PC-9 (cell line): ENCODE measurements around the gene KDM5B. TPM values are rescaled to one million over a fixed set of nuclear protein-coding genes. Genes with fewer than 3 reads are reported as not detected.

Source experiments
- BruUV-seq: library from RNA; stranded (reverse); fragments of 400-500 nt; replicated peaks from 2 replicates; lab custom pipeline; 2021; lab: Mats Ljungman, UMichigan
- CTCF ChIA-PET: fragments of 300-600 bp; sonication (Branson Sonifier 250); formaldehyde crosslinking; loops from one replicate; lab custom pipeline; 2022; ENCODE audit warnings: antibody characterized with exemption; lab: Charles Lee
- POLR2A ChIA-PET: fragments of 300-600 bp; sonication (Branson Sonifier 250); formaldehyde crosslinking; loops from one replicate; lab custom pipeline; 2022; ENCODE audit warnings: antibody characterized with exemption; ENCODE audit not compliant: unreplicated experiment; lab: Charles Lee
- DNase-seq, 2 experiments: peaks; one replicate each; pipeline versions ENCODE4 v3.0.0 to v3.0.0-alpha.2; 2015 to 2022; ENCODE audit warnings: mixed read lengths in 1 of 2
- H2AFZ ChIP-seq: fragments of 200-600 bp; sonication (generic); 2 replicates; pipeline ENCODE4 v1.8.1; 2017; ENCODE audit warnings: antibody characterized with exemption
- H3F3A ChIP-seq: fragments of 200-600 bp; sonication (generic); 2 replicates; pipeline ENCODE4 v1.8.1; 2017; ENCODE audit warnings: antibody characterized with exemption, mild to moderate bottlenecking, low read depth; ENCODE audit not compliant: insufficient read depth
- H3K27ac ChIP-seq: fragments of 200-600 bp; sonication (generic); 2 replicates; pipeline ENCODE4 v1.6.1; 2016; ENCODE audit warnings: mixed run types
- H3K27me3 ChIP-seq: fragments of 200-600 bp; sonication (generic); 2 replicates; pipeline ENCODE4 v1.6.1; 2016; ENCODE audit warnings: low read depth, mixed run types; ENCODE audit not compliant: insufficient read depth
- H3K36me3 ChIP-seq: fragments of 200-600 bp; sonication (generic); 2 replicates; pipeline ENCODE4 v1.6.1; 2016; ENCODE audit warnings: low read depth, mixed run types
- H3K4me1 ChIP-seq: fragments of 200-600 bp; sonication (generic); replicated peaks from 2 replicates; pipeline ENCODE4 v1.6.1; 2016; ENCODE audit warnings: mixed run types; ENCODE audit not compliant: insufficient read depth
- H3K4me2 ChIP-seq: fragments of 200-600 bp; sonication (generic); 2 replicates; pipeline ENCODE4 v1.6.1; 2017; ENCODE audit warnings: mixed run types
- H3K4me3 ChIP-seq: fragments of 200-600 bp; sonication (generic); 2 replicates; pipeline ENCODE4 v1.6.1; 2016; ENCODE audit warnings: mixed run types
- H3K79me2 ChIP-seq: fragments of 200-600 bp; sonication (generic); 2 replicates; pipeline ENCODE4 v1.6.1; 2017; ENCODE audit warnings: low read depth, mixed run types
- H3K9me2 ChIP-seq: fragments of 200-600 bp; sonication (generic); 2 replicates; pipeline ENCODE4 v1.8.1; 2017; ENCODE audit warnings: mild to moderate bottlenecking; ENCODE audit not compliant: insufficient read depth
- H3K9me3 ChIP-seq: fragments of 200-600 bp; sonication (generic); 2 replicates; pipeline ENCODE4 v1.8.1; 2016; ENCODE audit warnings: low read depth; ENCODE audit not compliant: insufficient read depth
- H4K20me1 ChIP-seq: fragments of 200-600 bp; sonication (generic); 2 replicates; pipeline ENCODE4 v1.8.1; 2017; ENCODE audit not compliant: insufficient read depth
- EZH2 ChIP-seq: fragments of 200-600 bp; sonication (generic); IDR thresholded peaks from 2 replicates; pipeline ENCODE4 v1.8.0; 2017; ENCODE audit warnings: antibody characterized with exemption, low read depth
- intact Hi-C: fragments of 100-400 bp; cut with micrococcal nuclease; formaldehyde crosslinking; loops from one replicate; pipeline ENCODE4 v1.10.0; 2022; ENCODE audit not compliant: unreplicated experiment
- total RNA-seq: library from RNA; stranded (reverse); gene quantifications from 2 replicates; pipeline ENCODE4 v1.2.3, GENCODE V29; 2021
- TF ChIP-seq, protein P1 (sequence below): fragments of 200-600 bp; sonication (generic); conservative IDR thresholded peaks from 2 replicates; pipeline ENCODE4 v1.6.1; 2017; ENCODE audit warnings: mixed run types, antibody characterized with exemption, mild to moderate bottlenecking, moderate library complexity

Gene KDM5B
- total RNA-seq, 1 experiment from 2014 or later, result 99.8 TPM

DNA sequence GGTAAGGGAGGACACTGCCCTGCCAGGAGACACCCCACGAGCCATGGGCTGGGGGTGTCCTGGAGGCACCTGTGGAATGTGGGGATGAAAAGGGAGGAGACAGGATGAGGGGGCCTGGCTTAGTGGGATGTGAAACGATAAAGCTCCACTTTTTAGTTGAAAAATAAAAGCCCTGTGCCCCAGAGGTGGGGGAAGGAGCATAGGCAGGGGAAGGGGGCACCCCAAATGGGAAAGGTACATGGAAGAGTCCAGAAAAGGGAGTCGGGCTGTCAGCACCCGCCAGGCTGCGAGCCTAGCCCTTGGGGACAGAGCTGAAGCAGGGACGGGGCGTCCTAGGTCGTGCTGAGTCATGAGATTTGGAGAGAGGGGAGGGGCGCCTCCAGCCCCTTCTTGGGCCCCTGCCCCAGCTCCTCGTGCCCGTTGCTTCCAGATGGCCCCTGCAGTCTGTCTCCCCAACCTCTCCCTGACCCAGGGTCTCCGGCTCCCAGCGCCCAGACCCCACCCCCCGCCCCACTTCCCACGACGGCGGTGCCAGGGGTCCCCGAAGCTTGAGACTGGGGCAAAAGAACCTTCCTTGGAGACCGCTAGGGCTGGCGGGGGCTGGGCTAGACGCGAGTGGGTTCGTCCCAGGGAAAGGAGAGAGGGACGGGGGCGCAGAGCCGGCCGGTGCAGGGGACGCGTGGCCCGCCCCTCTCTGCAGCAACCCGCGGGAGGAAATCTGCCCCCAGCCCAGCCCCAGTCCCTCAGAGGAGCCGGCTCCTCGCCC, 98.8 kb downstream of the KDM5B start:
- Histone ChIP-seq H2AFZ (no peak overlapping the region), H3K79me2 (no peaks in the 10 kb centered on the region), H3K27ac (no peak overlapping the region), H3K4me3 (no peak overlapping the region), H4K20me1 (no peaks in the 10 kb centered on the region), H3K27me3 (peaks cover 66% of the 10 kb centered on the region), H3K4me1 (peaks cover 6% of the 10 kb centered on the region; the same call in 1 of the 2 replicates), H3K9me3 (no peaks in the 10 kb centered on the region), H3K4me2 (no peak overlapping the region), H3K36me3 (no peaks in the 10 kb centered on the region), H3F3A (peaks cover 16% of the 10 kb centered on the region; the same call in 1 of the 2 replicates), H3K9me2 (no peaks in the 10 kb centered on the region)
- no peak for TF ChIP-seq EZH2
- TF ChIP-seq, protein P1, sequence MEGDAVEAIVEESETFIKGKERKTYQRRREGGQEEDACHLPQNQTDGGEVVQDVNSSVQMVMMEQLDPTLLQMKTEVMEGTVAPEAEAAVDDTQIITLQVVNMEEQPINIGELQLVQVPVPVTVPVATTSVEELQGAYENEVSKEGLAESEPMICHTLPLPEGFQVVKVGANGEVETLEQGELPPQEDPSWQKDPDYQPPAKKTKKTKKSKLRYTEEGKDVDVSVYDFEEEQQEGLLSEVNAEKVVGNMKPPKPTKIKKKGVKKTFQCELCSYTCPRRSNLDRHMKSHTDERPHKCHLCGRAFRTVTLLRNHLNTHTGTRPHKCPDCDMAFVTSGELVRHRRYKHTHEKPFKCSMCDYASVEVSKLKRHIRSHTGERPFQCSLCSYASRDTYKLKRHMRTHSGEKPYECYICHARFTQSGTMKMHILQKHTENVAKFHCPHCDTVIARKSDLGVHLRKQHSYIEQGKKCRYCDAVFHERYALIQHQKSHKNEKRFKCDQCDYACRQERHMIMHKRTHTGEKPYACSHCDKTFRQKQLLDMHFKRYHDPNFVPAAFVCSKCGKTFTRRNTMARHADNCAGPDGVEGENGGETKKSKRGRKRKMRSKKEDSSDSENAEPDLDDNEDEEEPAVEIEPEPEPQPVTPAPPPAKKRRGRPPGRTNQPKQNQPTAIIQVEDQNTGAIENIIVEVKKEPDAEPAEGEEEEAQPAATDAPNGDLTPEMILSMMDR, result no peak
- no peak for DNase-seq
- ChIA-PET POLR2A (no interaction called here), CTCF (no interaction called here)
- intact Hi-C loops, result no loop called here
- no TSS peak for BruUV-seq

DNA sequence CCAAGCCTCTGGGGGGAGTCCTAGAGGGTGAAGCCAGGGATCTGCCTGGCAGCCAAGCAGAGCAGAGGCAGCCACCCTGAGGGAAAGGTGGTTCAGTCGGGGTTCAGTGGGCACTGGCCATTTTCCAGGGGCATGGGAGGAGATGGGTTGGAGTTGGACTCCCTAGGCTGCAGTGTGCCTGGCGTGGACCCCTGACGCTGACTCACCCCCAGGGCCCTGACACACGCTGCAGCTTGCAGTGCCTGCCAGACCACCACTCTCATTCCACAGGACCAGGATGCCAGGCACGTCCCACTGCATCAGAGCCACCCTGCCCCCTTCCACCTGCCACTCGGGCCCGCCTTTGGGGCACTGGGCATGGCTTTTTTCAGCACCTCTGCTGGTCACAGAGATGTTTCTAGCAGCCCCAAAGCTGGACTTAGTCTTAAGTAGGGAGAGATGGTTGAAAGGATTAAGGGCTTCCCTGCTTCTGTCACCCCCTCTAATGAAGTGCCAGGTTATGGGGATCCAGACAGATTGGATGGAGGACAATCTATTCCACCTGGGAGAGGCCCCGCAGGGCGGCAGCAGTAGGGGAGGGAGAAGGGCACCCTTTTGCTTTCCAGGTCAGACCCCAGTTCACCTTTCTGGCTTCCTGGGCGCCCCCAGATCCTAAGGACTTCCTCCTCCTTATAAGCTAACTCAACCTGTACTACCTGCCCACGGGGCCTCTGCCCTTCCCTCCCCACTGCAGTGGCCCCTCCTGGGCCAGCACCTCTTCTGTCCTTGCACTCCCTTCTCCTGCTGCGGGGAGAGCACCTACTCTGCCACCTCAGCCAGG, 99.6 kb downstream of the KDM5B start:
- no TSS peak for BruUV-seq
- Histone ChIP-seq H3K27me3 (peaks cover 74% of the 10 kb centered on the region), H3K4me3 (no peak overlapping the region), H3K79me2 (no peaks in the 10 kb centered on the region), H3K9me2 (no peaks in the 10 kb centered on the region), H3K9me3 (no peaks in the 10 kb centered on the region), H3K27ac (no peak overlapping the region), H2AFZ (no peak overlapping the region), H3F3A (peaks cover 16% of the 10 kb centered on the region; the same call in 1 of the 2 replicates), H4K20me1 (no peaks in the 10 kb centered on the region), H3K4me1 (peaks cover 6% of the 10 kb centered on the region; the same call in 1 of the 2 replicates), H3K36me3 (no peaks in the 10 kb centered on the region), H3K4me2 (no peak overlapping the region)
- TF ChIP-seq, protein P1, result no peak
- no peak for TF ChIP-seq EZH2
- DNase-seq, result no peak
- ChIA-PET POLR2A (no interaction called here), CTCF (no interaction called here)
- intact Hi-C loops, result no loop called here

DNA sequence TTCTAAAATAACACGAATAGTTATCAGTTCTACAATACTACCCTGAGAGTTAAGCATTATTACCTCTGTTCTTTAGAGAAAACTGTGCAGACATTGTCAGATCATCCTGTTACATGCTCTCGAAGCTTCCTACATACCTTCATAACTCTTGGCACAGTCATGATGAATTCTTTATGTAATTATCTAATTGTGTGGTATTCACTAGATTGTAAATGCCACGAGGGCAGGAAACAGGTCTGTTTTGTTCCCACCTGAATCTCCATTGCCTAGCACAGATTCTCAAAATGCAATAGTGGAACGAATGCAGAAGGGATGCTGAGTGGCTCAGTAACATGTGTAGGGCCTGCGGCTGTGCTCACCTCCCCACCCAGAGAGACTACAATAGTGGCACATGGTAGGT, 101.4 kb downstream of the KDM5B start:
- intact Hi-C loops, result no loop called here
- Histone ChIP-seq H3K9me3 (no peaks in the 10 kb centered on the region), H3K79me2 (no peaks in the 10 kb centered on the region), H3K9me2 (no peaks in the 10 kb centered on the region), H3K4me1 (no peaks in the 10 kb centered on the region), H3K36me3 (no peaks in the 10 kb centered on the region), H2AFZ (no peak overlapping the region), H4K20me1 (no peaks in the 10 kb centered on the region), H3K27ac (no peak overlapping the region), H3K27me3 (peaks cover 91% of the 10 kb centered on the region), H3K4me3 (no peak overlapping the region), H3K4me2 (no peak overlapping the region), H3F3A (no peaks in the 10 kb centered on the region)
- CTCF ChIA-PET, result no interaction called here
- POLR2A ChIA-PET, result no interaction called here
- no peak for DNase-seq
- TF ChIP-seq EZH2, result no peak
- TF ChIP-seq, protein P1, result no peak
- BruUV-seq, result no TSS peak
